IMR-90 (cell line): Measurements from ENCODE around the gene RGS16. TPM values are rescaled to one million over a fixed set of nuclear protein-coding genes. Genes with fewer than 3 reads are reported as not detected.

ENCODE experiments used
- ATAC-seq: fragments of 200-7000 bp; cut with Tn5 transposase; 2 replicates; pipeline ENCODE4 v1.9.1; 2020; ENCODE audit warnings: low read depth, mild to moderate bottlenecking, moderate library complexity
- BruUV-seq: library from RNA; stranded (reverse); fragments of 400-500 nt; replicated peaks from 2 replicates; lab custom pipeline; 2021; lab: Mats Ljungman, UMichigan
- CTCF ChIA-PET: fragments of 300-600 bp; formaldehyde crosslinking; extraction: SDS; loops from one replicate; lab custom pipeline; 2021; ENCODE audit warnings: antibody characterized with exemption; lab: Yijun Ruan, JAX
- POLR2A ChIA-PET: fragments of 300-600 bp; sonication (Branson Sonifier 250); formaldehyde crosslinking; loops from one replicate; lab custom pipeline; 2022; ENCODE audit warnings: antibody characterized with exemption; ENCODE audit not compliant: unreplicated experiment; lab: Charles Lee
- DNase-seq: peaks from one replicate; pipeline ENCODE4 v3.0.0; 2013
- H2AFZ ChIP-seq: replicated peaks from 2 replicates; pipeline ENCODE3; 2013; ENCODE audit warnings: low read length, mild to moderate bottlenecking; ENCODE audit not compliant: poor library complexity
- H2AK5ac ChIP-seq: 2 replicates; pipeline ENCODE4 v1.6.1; 2013; ENCODE audit warnings: low read depth, low read length, inconsistent platforms
- H2AK9ac ChIP-seq: replicated peaks from 2 replicates; pipeline ENCODE3; 2013; ENCODE audit warnings: mild to moderate bottlenecking, low read depth, low read length, moderate library complexity; ENCODE audit not compliant: poor library complexity
- H2BK120ac ChIP-seq: 2 replicates; pipeline ENCODE4 v1.6.1; 2013; ENCODE audit warnings: low read depth, low read length, inconsistent platforms
- H2BK15ac ChIP-seq: 3 replicates; pipeline ENCODE4 v1.6.1; 2013; ENCODE audit warnings: low read depth, low read length, inconsistent platforms
- H2BK20ac ChIP-seq: 2 replicates; pipeline ENCODE4 v1.6.1; 2013; ENCODE audit warnings: low read depth, mild to moderate bottlenecking, inconsistent platforms, low read length, moderate library complexity
- H2BK5ac ChIP-seq: 2 replicates; pipeline ENCODE4 v1.6.1; 2013; ENCODE audit warnings: mild to moderate bottlenecking, low read depth, low read length, inconsistent platforms; ENCODE audit not compliant: poor library complexity, severe bottlenecking
- H3K14ac ChIP-seq: replicated peaks from 2 replicates; pipeline ENCODE4 v1.6.1; 2013; ENCODE audit warnings: low read depth, low read length, inconsistent platforms
- H3K18ac ChIP-seq: 2 replicates; pipeline ENCODE4 v1.6.1; 2013; ENCODE audit warnings: low read depth, low read length, control low read depth
- H3K23ac ChIP-seq: 2 replicates; pipeline ENCODE4 v1.6.1; 2013; ENCODE audit warnings: low read depth, low read length, inconsistent platforms
- H3K27ac ChIP-seq: 2 replicates; pipeline ENCODE4 v1.5.1; 2013; ENCODE audit warnings: mild to moderate bottlenecking, control low read depth, low read length; ENCODE audit not compliant: insufficient read depth
- H3K27me3 ChIP-seq: 2 replicates; pipeline ENCODE4 v1.6.1; 2013; ENCODE audit warnings: low read length; ENCODE audit not compliant: control insufficient read depth, insufficient read depth
- H3K36me3 ChIP-seq: 2 replicates; pipeline ENCODE4 v1.6.1; 2013; ENCODE audit warnings: low read length, mixed read lengths; ENCODE audit not compliant: control insufficient read depth, insufficient read depth
- H3K4ac ChIP-seq: 2 replicates; pipeline ENCODE4 v1.6.1; 2013; ENCODE audit warnings: low read depth, low read length, inconsistent platforms
- H3K4me1 ChIP-seq: 2 replicates; pipeline ENCODE4 v1.6.1; 2013; ENCODE audit warnings: low read length, mixed read lengths; ENCODE audit not compliant: control insufficient read depth, insufficient read depth
- H3K4me2 ChIP-seq: 2 replicates; pipeline ENCODE4 v1.6.1; 2013; ENCODE audit warnings: low read depth, mild to moderate bottlenecking, control low read depth, low read length, moderate library complexity
- H3K4me3 ChIP-seq: 2 replicates; pipeline ENCODE4 v1.5.1; 2013; ENCODE audit warnings: low read depth, mild to moderate bottlenecking, control low read depth, low read length, moderate library complexity; ENCODE audit not compliant: insufficient read depth
- H3K56ac ChIP-seq: 2 replicates; pipeline ENCODE4 v1.6.1; 2013; ENCODE audit warnings: low read length, inconsistent platforms; ENCODE audit not compliant: insufficient read depth; ENCODE audit errors: extremely low read depth
- H3K79me1 ChIP-seq, 2 experiments: 2 replicates each; pipeline ENCODE4 v1.6.1; 2013; ENCODE audit warnings: low read length in 2 of 2, inconsistent platforms in 1 of 2, low read depth in 1 of 2
- H3K9ac ChIP-seq: 2 replicates; pipeline ENCODE4 v1.6.1; 2013; ENCODE audit warnings: low read depth, low read length, control low read depth
- H3K9me1 ChIP-seq: 2 replicates; pipeline ENCODE4 v1.6.1; 2013; ENCODE audit warnings: low read length, inconsistent platforms; ENCODE audit not compliant: insufficient read depth
- H3K9me3 ChIP-seq: 2 replicates; pipeline ENCODE4 v1.6.1; 2013; ENCODE audit warnings: low read length; ENCODE audit not compliant: control insufficient read depth, insufficient read depth
- H4K20me1 ChIP-seq: 2 replicates; pipeline ENCODE4 v1.6.1; 2013; ENCODE audit warnings: low read length, inconsistent platforms; ENCODE audit not compliant: insufficient read depth
- H4K5ac ChIP-seq: 2 replicates; pipeline ENCODE4 v1.6.1; 2013; ENCODE audit warnings: mild to moderate bottlenecking, low read depth, low read length, control low read depth
- H4K8ac ChIP-seq, 2 experiments: 2 replicates each; pipeline ENCODE4 v1.6.1; 2013; ENCODE audit warnings: low read depth in 2 of 2, low read length in 2 of 2, control low read depth in 1 of 2, inconsistent platforms in 1 of 2
- H4K91ac ChIP-seq: 2 replicates; pipeline ENCODE4 v1.6.1; 2013; ENCODE audit warnings: low read depth, low read length, inconsistent platforms; ENCODE audit not compliant: insufficient read depth
- CEBPB ChIP-seq: IDR thresholded peaks from 2 replicates; pipeline ENCODE4 v1.6.1; 2012; ENCODE audit warnings: low read depth, low read length, improper control_type of control experiment
- MAFK ChIP-seq: IDR thresholded peaks from 2 replicates; pipeline ENCODE4 v1.6.1; 2012; ENCODE audit warnings: low read depth, low read length, improper control_type of control experiment
- MAZ ChIP-seq: IDR thresholded peaks from 2 replicates; pipeline ENCODE4 v1.6.1; 2012; ENCODE audit warnings: low read depth, mild to moderate bottlenecking, low read length, improper control_type of control experiment, moderate library complexity, borderline replicate concordance
- MXI1 ChIP-seq: IDR thresholded peaks from 2 replicates; pipeline ENCODE4 v1.6.1; 2012; ENCODE audit warnings: low read depth, mild to moderate bottlenecking, low read length, moderate library complexity, borderline replicate concordance
- NFE2L2 ChIP-seq: fragments of 150-350 bp; IDR thresholded peaks from 2 replicates; pipeline ENCODE4 v1.6.1; 2016; ENCODE audit warnings: low read depth, mild to moderate bottlenecking, low read length
- POLR2A ChIP-seq: IDR thresholded peaks from 2 replicates; pipeline ENCODE4 v1.6.1; 2012; ENCODE audit warnings: mild to moderate bottlenecking, low read depth, low read length
- RCOR1 ChIP-seq: IDR thresholded peaks from 2 replicates; pipeline ENCODE4 v1.6.1; 2012; ENCODE audit warnings: mild to moderate bottlenecking, low read length, improper control_type of control experiment; ENCODE audit not compliant: insufficient replicate concordance
- RFX5 ChIP-seq: IDR thresholded peaks from 2 replicates; pipeline ENCODE4 v1.8.0; 2012; ENCODE audit warnings: low read depth, mild to moderate bottlenecking, low read length, moderate library complexity
- SMC3 ChIP-seq: fragments of 150-350 bp; IDR thresholded peaks from 2 replicates; pipeline ENCODE4 v1.6.1; 2016; ENCODE audit warnings: low read depth, mild to moderate bottlenecking, antibody characterized with exemption, low read length, moderate library complexity
- WGBS, 2 experiments: methylation state at CpG; one replicate each; pipeline versions ENCODE4 v1.1.5 to v1.1.7; 2013; ENCODE audit warnings: missing lambda C conversion rate in 2 of 2; ENCODE audit not compliant: insufficient read length in 1 of 2; ENCODE audit errors: extremely low coverage in 2 of 2; 5-methylcytosine and 5-hydroxymethylcytosine counted together
- dilution Hi-C: fragments of 300-500 bp; cut with HindIII; formaldehyde crosslinking; loops from one replicate; pipeline ENCODE4 v1.14.3; 2018; ENCODE audit warnings: low sequenced_read_pairs; ENCODE audit not compliant: unreplicated experiment
- in situ Hi-C: fragments of 300-500 bp; cut with MboI; formaldehyde crosslinking; loops from 3 replicates; pipeline ENCODE4 v1.14.3; 2019; ENCODE audit warnings: low sequenced_read_pairs, inconsistent platforms, mixed read lengths
- intact Hi-C: fragments of 100-400 bp; cut with micrococcal nuclease; formaldehyde crosslinking; loops from 2 replicates; pipeline ENCODE4 v1.10.0; 2022
- polyA plus RNA-seq, 3 experiments: library from polyadenylated mRNA; depleted of rRNA; stranded (reverse); fragments of >200 nt; gene quantifications; 2 replicates each; pipeline ENCODE4 v1.2.3, GENCODE V29; 2012; ENCODE audit warnings: low replicate concordance in 1 of 3
- total RNA-seq: library from RNA; depleted of rRNA; stranded (reverse); fragments of >200 nt; gene quantifications from 2 replicates; pipeline ENCODE4 v1.2.3, GENCODE V29; 2012
- TF ChIP-seq, protein P1 (sequence below): fragments of 150-350 bp; IDR thresholded peaks from 2 replicates; pipeline ENCODE4 v1.6.1; 2017; ENCODE audit warnings: mild to moderate bottlenecking, antibody characterized with exemption, low read length, low read depth

Gene RGS16
- total and polyA plus RNA-seq, 2 of the 4 experiments (the other 2 are of a cell fraction), result 0.15 to 0.18 TPM

- no peak overlapping the region for H3K4me2 ChIP-seq
- H4K91ac ChIP-seq, result no peak overlapping the region
Observed at GRCh38 chr1:182629080-182629479, 24.9 kb upstream of the RGS16 start.

More at GRCh38 chr1:182629080-182629479, 24.9 kb upstream of the RGS16 start:
- Histone ChIP-seq H4K8ac (no peak overlapping the region), H3K27ac (no peak overlapping the region), H2AK5ac (no peak overlapping the region), H3K14ac (no peak overlapping the region), H3K4me1 (peaks cover 2% of the 10 kb centered on the region; the same call in 1 of the 2 replicates), H3K9me3 (no peaks in the 10 kb centered on the region), H3K4ac (no peak overlapping the region), H3K23ac (no peak overlapping the region), H3K27me3 (peaks cover 8% of the 10 kb centered on the region), H3K56ac (no peak overlapping the region), H2AFZ (no peak overlapping the region), H2BK15ac (no peak overlapping the region), H3K18ac (no peak overlapping the region), H2BK120ac (no peak overlapping the region), H3K9ac (no peak overlapping the region), H2BK5ac (no peak overlapping the region), H4K5ac (no peak overlapping the region), H4K20me1 (no peaks in the 10 kb centered on the region), H3K36me3 (no peaks in the 10 kb centered on the region), H2AK9ac (no peak overlapping the region), H3K4me3 (no peak overlapping the region), H2BK20ac (no peak overlapping the region), H3K79me1 (no peaks in the 10 kb centered on the region), H3K9me1 (peaks cover 4% of the 10 kb centered on the region; the same call in 1 of the 2 replicates)
- BruUV-seq, result no TSS peak
- dilution Hi-C loops (no loop called here), in situ Hi-C loops (no loop called here), intact Hi-C loops (no loop called here)
- TF ChIP-seq RCOR1, result no peak
- TF ChIP-seq MAZ, result no peak
- no peak for TF ChIP-seq SMC3
- no peak for TF ChIP-seq MAFK
- no peak for TF ChIP-seq NFE2L2
- TF ChIP-seq POLR2A, result no peak
- TF ChIP-seq CEBPB, result no peak
- TF ChIP-seq RFX5, result no peak
- TF ChIP-seq MXI1, result no peak
- TF ChIP-seq, protein P1, sequence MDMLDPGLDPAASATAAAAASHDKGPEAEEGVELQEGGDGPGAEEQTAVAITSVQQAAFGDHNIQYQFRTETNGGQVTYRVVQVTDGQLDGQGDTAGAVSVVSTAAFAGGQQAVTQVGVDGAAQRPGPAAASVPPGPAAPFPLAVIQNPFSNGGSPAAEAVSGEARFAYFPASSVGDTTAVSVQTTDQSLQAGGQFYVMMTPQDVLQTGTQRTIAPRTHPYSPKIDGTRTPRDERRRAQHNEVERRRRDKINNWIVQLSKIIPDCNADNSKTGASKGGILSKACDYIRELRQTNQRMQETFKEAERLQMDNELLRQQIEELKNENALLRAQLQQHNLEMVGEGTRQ, result no peak
- DNase-seq (no peak), ATAC-seq (no peak)
- WGBS, 2 experiments, result no CpG with 5 or more reads among the region's 2 CpGs
- ChIA-PET POLR2A (no interaction called here), CTCF (no interaction called here)
